Endodermal cell (in vitro differentiated cells): ENCODE results near the gene MBOAT7. TPM values are rescaled to one million over a fixed set of nuclear protein-coding genes. Genes with fewer than 3 reads are reported as not detected.
A peak's percentile ranks its signal among the peaks of the same experiment; 100 is the strongest.
"Not testable (repeated sequence)": the region's sequence is repeated elsewhere in the genome, so short reads cannot be mapped to it uniquely, and the experiment has no call there.

Experiments
- DNase-seq: peaks from one replicate; pipeline ENCODE4 v3.0.0-alpha.2; 2017
- H3K27ac ChIP-seq: 2 replicates; pipeline ENCODE4 v1.5.1; 2013; ENCODE audit warnings: mild to moderate bottlenecking, low read depth, low read length, moderate library complexity
- H3K27me3 ChIP-seq: 2 replicates; pipeline ENCODE4 v1.6.1; 2013; ENCODE audit warnings: mild to moderate bottlenecking, low read length, moderate library complexity; ENCODE audit not compliant: insufficient read depth, control insufficient read depth, poor library complexity, severe bottlenecking
- H3K36me3 ChIP-seq: 2 replicates; pipeline ENCODE4 v1.7.0; 2013; ENCODE audit warnings: mild to moderate bottlenecking, low read length, moderate library complexity; ENCODE audit not compliant: control insufficient read depth, insufficient read depth
- H3K4me1 ChIP-seq: one replicate; pipeline ENCODE4 v1.7.0; 2013; ENCODE audit warnings: low read length; ENCODE audit not compliant: control insufficient read depth, insufficient read depth
- H3K4me3 ChIP-seq: 2 replicates; pipeline ENCODE4 v1.5.1; 2013; ENCODE audit warnings: mild to moderate bottlenecking, low read length, moderate library complexity
- H3K9ac ChIP-seq: 2 replicates; pipeline ENCODE4 v1.6.1; 2013; ENCODE audit warnings: mild to moderate bottlenecking, low read length, moderate library complexity; ENCODE audit not compliant: poor library complexity, severe bottlenecking; ENCODE audit errors: extremely low read depth
- H3K9me3 ChIP-seq: 2 replicates; pipeline ENCODE4 v1.6.1; 2013; ENCODE audit warnings: mild to moderate bottlenecking, low read length, moderate library complexity; ENCODE audit not compliant: control insufficient read depth
- H3K27ac Mint-ChIP-seq: 2 replicates; pipeline ENCODE4 v1.8.0; 2020; ENCODE audit warnings: mixed read lengths
- H3K27me3 Mint-ChIP-seq: 2 replicates; pipeline ENCODE4 v1.8.0; 2021; ENCODE audit warnings: mild to moderate bottlenecking, mixed read lengths; ENCODE audit not compliant: insufficient read depth
- H3K36me3 Mint-ChIP-seq: 2 replicates; pipeline ENCODE4 v1.8.0; 2020; ENCODE audit warnings: low read depth, mixed read lengths
- H3K4me1 Mint-ChIP-seq: 2 replicates; pipeline ENCODE4 v1.8.0; 2020; ENCODE audit warnings: mixed read lengths
- H3K4me3 Mint-ChIP-seq: 2 replicates; pipeline ENCODE4 v1.8.0; 2020; ENCODE audit warnings: mild to moderate bottlenecking, moderate library complexity, mixed read lengths
- H3K9me3 Mint-ChIP-seq: 2 replicates; pipeline ENCODE4 v1.8.0; 2020; ENCODE audit warnings: mild to moderate bottlenecking, mixed read lengths
- CTCF ChIP-seq: fragments of 200-600 bp; sonication (generic); conservative IDR thresholded peaks from 2 replicates; pipeline ENCODE4 v1.5.0; 2021; ENCODE audit warnings: antibody characterized with exemption, mild to moderate bottlenecking
- WGBS, 2 experiments: methylation state at CpG; one replicate each; pipeline versions ENCODE4 v1.1.5 to v1.1.7; 2013; ENCODE audit warnings: missing lambda C conversion rate in 2 of 2, mixed read lengths in 1 of 2; ENCODE audit not compliant: insufficient coverage in 1 of 2, insufficient read length in 1 of 2; 5-methylcytosine and 5-hydroxymethylcytosine counted together
- total RNA-seq, 2 donors: library from RNA; stranded (reverse); fragmentation: NEBNext Ultra II Directional in 1 of 2; extraction: Animal tissue kit (Norgen Biotek cat#: 25700) in 1 of 2; gene quantifications; 2 replicates in 1 of 2; 3 replicates in 1 of 2; pipeline ENCODE4 v1.2.1, GENCODE V29; 2021

Gene MBOAT7
- total RNA-seq, 2 donors from 2014 or later: 126 to 131 TPM

GRCh38 chr19:54231077-54231931 lies 41.9 kb upstream of the MBOAT7 start:
- H3K27me3 ChIP-seq: peaks cover 36% of the 10 kb centered on the region
- H3K36me3 ChIP-seq: no peaks in the 10 kb centered on the region
- Mint-ChIP-seq H3K27ac (no peak overlapping the region), H3K9me3 (peaks cover 24% of the 10 kb centered on the region), H3K27me3 (peaks cover 66% of the 10 kb centered on the region), H3K4me3 (no peak overlapping the region), H3K36me3 (no peaks in the 10 kb centered on the region), H3K4me1 (no peaks in the 10 kb centered on the region)
- no peak overlapping the region for H3K9ac ChIP-seq
- H3K4me3 ChIP-seq: no peak overlapping the region
- TF ChIP-seq CTCF: peak; percentile 100
- H3K27ac ChIP-seq: no peak overlapping the region
- WGBS, 2 experiments: 23 to 27% methylated on average over 17 to 20 of the region's 21 CpGs
- peaks cover 9% of the 10 kb centered on the region for H3K9me3 ChIP-seq
- DNase-seq: peak; percentile 99
- H3K4me1 ChIP-seq: no peaks in the 10 kb centered on the region

GRCh38 chr19:54230031-54230430 lies 40.7 kb upstream of the MBOAT7 start:
- no peaks in the 10 kb centered on the region for H3K36me3 ChIP-seq
- peaks cover 9% of the 10 kb centered on the region for H3K9me3 ChIP-seq
- no peak overlapping the region for H3K4me3 ChIP-seq
- H3K9ac ChIP-seq: no peak overlapping the region
- peaks cover 58% of the 10 kb centered on the region for H3K27me3 Mint-ChIP-seq
- H3K27ac Mint-ChIP-seq: no peak overlapping the region
- no peak for TF ChIP-seq CTCF
- WGBS, 2 experiments: 83 to 100% methylated on average over 5 to 7 of the region's 7 CpGs
- H3K4me1 ChIP-seq: no peaks in the 10 kb centered on the region
- H3K9me3 Mint-ChIP-seq: peaks cover 23% of the 10 kb centered on the region
- no peaks in the 10 kb centered on the region for H3K36me3 Mint-ChIP-seq
- no peak overlapping the region for H3K27ac ChIP-seq
- H3K27me3 ChIP-seq: peaks cover 23% of the 10 kb centered on the region
- no peak for DNase-seq
- no peaks in the 10 kb centered on the region for H3K4me1 Mint-ChIP-seq
- no peak overlapping the region for H3K4me3 Mint-ChIP-seq

GRCh38 chr19:54229146-54229545 lies 39.8 kb upstream of the MBOAT7 start:
- Mint-ChIP-seq H3K36me3 (no peaks in the 10 kb centered on the region), H3K27ac (no peak overlapping the region), H3K27me3 (peaks cover 53% of the 10 kb centered on the region), H3K4me3 (no peak overlapping the region), H3K9me3 (peaks cover 20% of the 10 kb centered on the region), H3K4me1 (no peaks in the 10 kb centered on the region)
- Histone ChIP-seq H3K27ac (no peak overlapping the region), H3K27me3 (peaks cover 15% of the 10 kb centered on the region), H3K4me3 (no peak overlapping the region), H3K36me3 (no peaks in the 10 kb centered on the region), H3K9ac (no peak overlapping the region), H3K4me1 (no peaks in the 10 kb centered on the region), H3K9me3 (peaks cover 5% of the 10 kb centered on the region)
- no peak for DNase-seq
- 88 to 95% methylated on average over 6 to 8 of the region's 8 CpGs for WGBS, 2 experiments
- TF ChIP-seq CTCF: no peak

- not testable (repeated sequence) for H3K27ac ChIP-seq, DNase-seq, H3K36me3 ChIP-seq, H3K9me3 ChIP-seq, H3K27me3 ChIP-seq, H3K9ac ChIP-seq, H3K4me3 Mint-ChIP-seq, H3K4me3 ChIP-seq, H3K27ac Mint-ChIP-seq, H3K4me1 Mint-ChIP-seq, H3K36me3 Mint-ChIP-seq, H3K4me1 ChIP-seq
- WGBS, 2 experiments: 87 to 92% methylated on average over 5 to 9 of the region's 10 CpGs
- Mint-ChIP-seq H3K27me3 (peaks cover 27% of the 10 kb centered on the region), H3K9me3 (peaks cover 20% of the 10 kb centered on the region)
These were observed 35.2 kb upstream of the MBOAT7 start for GRCh38 chr19:54224619-54225018.

- not testable (repeated sequence) for H3K36me3 Mint-ChIP-seq, H3K27me3 ChIP-seq, H3K4me1 ChIP-seq, H3K4me3 ChIP-seq, H3K9me3 ChIP-seq, H3K36me3 ChIP-seq, H3K27ac Mint-ChIP-seq, H3K4me1 Mint-ChIP-seq, DNase-seq, H3K27ac ChIP-seq, H3K4me3 Mint-ChIP-seq, H3K9ac ChIP-seq
- WGBS, 2 experiments: 85% methylated on average over 5 of the region's 5 CpGs; no CpG with 5 or more reads in 1 of the 2 experiments
- H3K9me3 Mint-ChIP-seq: peaks cover 15% of the 10 kb centered on the region
- peaks cover 24% of the 10 kb centered on the region for H3K27me3 Mint-ChIP-seq
These were observed 34.5 kb upstream of the MBOAT7 start for GRCh38 chr19:54223937-54224281.
